Fibroblast of pulmonary artery (primary cell): ENCODE results near the gene COA3.

Experiments
- DNase-seq: peaks from one replicate; pipeline ENCODE4 v3.0.0-alpha.2; 2010; ENCODE audit warnings: low read depth
- H3K4me3 ChIP-seq: replicated peaks from 2 replicates; pipeline ENCODE4 v1.5.1; 2011; ENCODE audit warnings: low read depth, mild to moderate bottlenecking, control low read depth, low read length, moderate library complexity
- CTCF ChIP-seq: IDR thresholded peaks from 2 replicates; pipeline ENCODE4 v1.5.1; 2011; ENCODE audit warnings: mild to moderate bottlenecking, control low read depth, low read length, inconsistent platforms; ENCODE audit errors: missing control alignments

Gene COA3

GRCh38 chr17:42748202-42748907 lies 50.1 kb downstream of the COA3 start:
- TF ChIP-seq CTCF, result no peak
- no peak overlapping the region for H3K4me3 ChIP-seq
- DNase-seq, result no peak
